Measurements from ENCODE around the gene ZNF784.

ZNF784 gene

GRCh38 chr19:55652311-55653128 is 28.2 kb upstream of the ZNF784 start:
- TF ChIP-seq YY1 (IDR thresholded peaks at IDR 0.05; ENCODE audit: low read depth) (no peak), ZBTB7A (IDR thresholded peaks at IDR 0.05; ENCODE audit: low read depth) (no peak), CEBPB (IDR thresholded peaks at IDR 0.05) (no peak), FOXM1 (IDR thresholded peaks at IDR 0.05; ENCODE audit: borderline replicate concordance, low read depth) (no peak), NFIC (IDR thresholded peaks at IDR 0.05) (no peak)

- TF ChIP-seq TCF12 (IDR thresholded peaks at IDR 0.05; ENCODE audit: low read depth) (no peak), REST (IDR thresholded peaks at IDR 0.05; ENCODE audit: low read depth) (no peak), NFIC (IDR thresholded peaks at IDR 0.05) (no peak), TEAD4 (IDR thresholded peaks at IDR 0.05) (no peak), CREB1 (IDR thresholded peaks at IDR 0.05; ENCODE audit: low read depth) (no peak), CEBPB (IDR thresholded peaks at IDR 0.05) (no peak), FOXM1 (IDR thresholded peaks at IDR 0.05; ENCODE audit: borderline replicate concordance, low read depth) (no peak), USF1 (IDR thresholded peaks at IDR 0.05) (no peak), YY1 (IDR thresholded peaks at IDR 0.05; ENCODE audit: low read depth) (no peak), ZBTB7A (IDR thresholded peaks at IDR 0.05; ENCODE audit: low read depth) (no peak), EP300 (IDR thresholded peaks at IDR 0.05; ENCODE audit: borderline replicate concordance) (no peak), EGR1 (IDR thresholded peaks at IDR 0.05) (no peak), MAX (IDR thresholded peaks at IDR 0.05) (no peak), TAF1 (IDR thresholded peaks at IDR 0.05; ENCODE audit: low read depth) (no peak), RAD21 (IDR thresholded peaks at IDR 0.05; ENCODE audit: low read depth) (no peak)
Observed at GRCh38 chr19:55651236-55651635, 26.9 kb upstream of the ZNF784 start.

DNA sequence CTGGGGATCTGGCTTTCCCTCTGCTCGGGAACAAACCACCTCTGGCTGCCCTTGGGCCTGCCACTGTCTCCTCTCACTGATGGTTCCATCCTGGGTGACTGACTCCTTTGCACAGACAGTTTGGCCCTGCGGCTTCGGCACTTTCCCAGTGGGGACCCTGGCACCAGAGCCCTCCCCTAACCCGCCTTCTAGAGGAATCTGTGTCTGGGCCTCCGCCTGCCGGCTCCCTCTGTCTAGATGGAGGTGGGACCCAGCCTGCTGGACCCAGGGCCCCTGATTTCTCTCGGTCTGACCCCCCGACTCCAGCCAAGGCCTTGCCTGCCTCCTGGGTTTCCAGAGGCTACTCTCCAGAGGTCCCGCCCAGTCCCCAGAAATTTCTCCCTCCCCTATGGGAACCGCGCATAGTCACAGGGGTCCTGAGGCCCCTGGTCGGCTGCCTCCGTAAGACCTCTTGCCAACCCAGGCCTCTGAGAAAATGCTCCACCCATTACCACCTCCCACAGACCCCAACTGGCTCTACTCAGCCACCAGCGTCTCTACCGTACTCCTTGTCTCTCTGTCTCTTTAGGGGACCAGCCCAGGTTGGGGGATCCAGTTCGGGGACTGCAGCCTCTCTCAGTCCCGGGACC is 26.4 kb upstream of the ZNF784 start:
- TF ChIP-seq FOXM1 (IDR thresholded peaks at IDR 0.05; ENCODE audit: borderline replicate concordance, low read depth), result no peak

GRCh38 chr19:55650126-55650557 is 25.8 kb upstream of the ZNF784 start:
- TF ChIP-seq CREB1 (IDR thresholded peaks at IDR 0.05; ENCODE audit: low read depth), result no peak
- TF ChIP-seq EP300 (IDR thresholded peaks at IDR 0.05; ENCODE audit: borderline replicate concordance), result no peak
- no peak for TF ChIP-seq CEBPB (IDR thresholded peaks at IDR 0.05)
- TF ChIP-seq NFIC (IDR thresholded peaks at IDR 0.05), result no peak
- TF ChIP-seq FOXM1 (IDR thresholded peaks at IDR 0.05; ENCODE audit: borderline replicate concordance, low read depth), result no peak
- TF ChIP-seq TAF1 (IDR thresholded peaks at IDR 0.05; ENCODE audit: low read depth), result no peak
- TF ChIP-seq USF1 (IDR thresholded peaks at IDR 0.05), result no peak
- no peak for TF ChIP-seq TEAD4 (IDR thresholded peaks at IDR 0.05)
- no peak for TF ChIP-seq YY1 (IDR thresholded peaks at IDR 0.05; ENCODE audit: low read depth)
- TF ChIP-seq REST (IDR thresholded peaks at IDR 0.05; ENCODE audit: low read depth), result no peak

DNA sequence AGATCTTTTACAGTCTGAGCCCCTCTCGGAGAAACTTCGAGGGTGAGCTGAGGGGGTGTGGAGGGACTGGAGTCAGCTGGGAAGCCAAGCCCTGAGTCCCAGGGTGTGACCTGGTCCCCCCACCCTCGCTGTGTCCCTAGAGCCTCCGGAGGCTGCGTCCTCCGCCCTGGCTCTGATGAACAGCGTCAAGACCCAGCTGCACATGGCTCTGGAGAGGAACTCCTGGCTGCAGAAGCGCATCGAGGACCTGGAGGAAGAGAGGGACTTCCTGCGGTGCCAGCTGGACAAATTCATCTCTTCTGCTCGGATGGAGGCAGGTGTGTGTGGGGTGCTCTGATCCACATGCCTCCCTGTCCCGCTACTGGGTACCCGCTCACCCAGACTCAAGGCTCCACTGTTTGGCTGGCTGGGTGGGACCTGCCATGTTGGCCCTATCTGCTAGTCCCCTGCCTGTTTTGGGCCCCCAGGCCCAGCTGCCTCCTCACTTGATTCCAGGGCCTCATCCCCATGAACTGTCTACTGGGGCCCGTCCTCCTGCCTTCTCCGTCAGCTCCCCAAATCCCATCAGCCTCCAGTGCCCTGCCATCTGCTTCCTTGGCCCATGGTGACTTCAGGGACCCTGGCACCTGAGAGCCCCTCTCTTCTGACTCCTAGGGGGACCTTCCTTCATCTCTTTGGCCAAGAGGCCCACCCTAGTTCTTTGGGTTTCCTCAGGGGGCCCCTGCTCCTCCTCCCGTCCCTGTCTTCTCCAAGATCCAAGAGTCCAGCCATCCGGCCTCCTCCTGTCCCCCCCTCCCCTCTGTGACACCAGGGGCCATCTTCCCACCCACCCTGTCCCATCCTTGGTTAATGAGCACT is 25.1 kb upstream of the ZNF784 start:
- TF ChIP-seq CEBPB (IDR thresholded peaks at IDR 0.05), result no peak
- no peak for TF ChIP-seq YY1 (IDR thresholded peaks at IDR 0.05; ENCODE audit: low read depth)

Measured in Ishikawa (cell line).